Subcutaneous abdominal adipose tissue (tissue), 5 donors: Measurements from ENCODE around the gene CAPSL.
"Not testable (repeated sequence)": the region's sequence is repeated elsewhere in the genome, so short reads cannot be mapped to it uniquely, and the experiment has no call there.

Experiments used
- H3K27ac ChIP-seq: one replicate; pipeline ENCODE4 v1.7.0; 2013; ENCODE audit warnings: low read depth, mild to moderate bottlenecking, inconsistent platforms, low read length, moderate library complexity
- H3K27me3 ChIP-seq, 5 donors: one replicate each; pipeline ENCODE4 v1.7.0; 2013; ENCODE audit warnings: low read length in 5 of 5, inconsistent platforms in 1 of 5; ENCODE audit not compliant: control insufficient read depth in 5 of 5, insufficient read depth in 4 of 5
- H3K36me3 ChIP-seq, 5 donors: one replicate each; pipeline ENCODE4 v1.7.0; 2013; ENCODE audit warnings: low read length in 5 of 5; ENCODE audit not compliant: control insufficient read depth in 5 of 5, insufficient read depth in 5 of 5
- H3K4me1 ChIP-seq, 5 donors: one replicate each; pipeline ENCODE4 v1.7.0; 2013; ENCODE audit warnings: low read length in 5 of 5, mild to moderate bottlenecking in 3 of 5, moderate library complexity in 1 of 5; ENCODE audit not compliant: control insufficient read depth in 5 of 5, insufficient read depth in 5 of 5
- H3K4me3 ChIP-seq, 5 donors: one replicate each; pipeline ENCODE4 v1.7.0; 2013; ENCODE audit warnings: low read length in 5 of 5, low read depth in 1 of 5
- H3K9ac ChIP-seq, 5 donors: one replicate each; pipeline ENCODE4 v1.7.0; 2013; ENCODE audit warnings: low read length in 5 of 5, mild to moderate bottlenecking in 4 of 5, moderate library complexity in 3 of 5
- H3K9me3 ChIP-seq, 5 donors: one replicate each; pipeline ENCODE4 v1.7.0; 2013; ENCODE audit warnings: low read length in 5 of 5; ENCODE audit not compliant: control insufficient read depth in 5 of 5
- donor health status: healthy.
- donor health status: healthy.
- donor health status: healthy.
- donor health status: healthy.
- donor health status: healthy.

CAPSL gene

GRCh38 chr5:35860686-35861085 is 77.7 kb downstream of the CAPSL start:
- H3K36me3 ChIP-seq, result no peaks in the 10 kb centered on the region
- H3K27me3 ChIP-seq, result no peaks in the 10 kb centered on the region
- peaks cover 0 to 2% (median 0%) of the 10 kb centered on the region in 5 donors for H3K4me1 ChIP-seq
- no peaks in the 10 kb centered on the region for H3K9me3 ChIP-seq
- H3K27ac ChIP-seq, result no peak overlapping the region
- H3K4me3 ChIP-seq, result no peak overlapping the region
- H3K9ac ChIP-seq, result no peak overlapping the region

GRCh38 chr5:35859101-35859661 is 79.2 kb downstream of the CAPSL start:
- Histone ChIP-seq H3K9me3 (no peaks in the 10 kb centered on the region), H3K4me3 (no peak overlapping the region), H3K27ac (no peak overlapping the region)

GRCh38 chr5:35857606-35858205 is 80.7 kb downstream of the CAPSL start:
- Histone ChIP-seq H3K9me3 (no peaks in the 10 kb centered on the region), H3K4me3 (no peak overlapping the region), H3K27ac (no peak overlapping the region), H3K27me3 (no peaks in the 10 kb centered on the region), H3K9ac (no peak overlapping the region), H3K4me1 (peaks cover 0 to 7% (median 0%) of the 10 kb centered on the region in 5 donors), H3K36me3 (no peaks in the 10 kb centered on the region)

More at GRCh38 chr5:35859101-35859661, 79.2 kb downstream of the CAPSL start:
- Histone ChIP-seq H3K4me1 (peaks cover 0 to 2% (median 0%) of the 10 kb centered on the region in 5 donors), H3K36me3 (no peaks in the 10 kb centered on the region), H3K27me3 (no peaks in the 10 kb centered on the region), H3K9ac (no peak overlapping the region)

- no peak within 1 kb of the TSS for H3K4me3 ChIP-seq
- no peak within 1 kb of the TSS for H3K9ac ChIP-seq
- H3K27ac ChIP-seq, result no peak within 1 kb of the TSS
- H3K9me3 ChIP-seq, result no peaks in the 10 kb centered on the region
- H3K4me1 ChIP-seq, result peaks cover 0 to 10% (median 0%) of the 10 kb centered on the region in 5 donors
- H3K27me3 ChIP-seq, result no peaks in the 10 kb centered on the region
- H3K36me3 ChIP-seq, result no peaks in the 10 kb centered on the region
Measured at GRCh38 chr5:35856765-35857351, 81.6 kb downstream of the CAPSL start, which contains the start of gene IL7R. Gene IL7R, plus strand, starts transcription at chr5:35856891. Its CDS starts 87 bp downstream, at chr5:35856978.

- H3K9me3 ChIP-seq, H3K4me3 ChIP-seq, H3K27ac ChIP-seq, H3K9ac ChIP-seq, H3K36me3 ChIP-seq, H3K27me3 ChIP-seq: not testable (repeated sequence)
- peaks cover 0 to 15% (median 3%) of the 10 kb centered on the region in 5 donors for H3K4me1 ChIP-seq
Measured at GRCh38 chr5:35856186-35856764, 82.1 kb downstream of the CAPSL start.

- Histone ChIP-seq H3K4me1 (peaks cover 0 to 22% (median 7%) of the 10 kb centered on the region in 5 donors), H3K9me3 (no peaks in the 10 kb centered on the region), H3K36me3 (no peaks in the 10 kb centered on the region), H3K4me3 (no peak overlapping the region), H3K27me3 (no peaks in the 10 kb centered on the region), H3K27ac (no peak overlapping the region), H3K9ac (no peak overlapping the region)
Measured at GRCh38 chr5:35855187-35855586, 83.2 kb downstream of the CAPSL start.
